Astrocyte (in vitro differentiated cells and primary cell): Measurements from ENCODE around the gene GM2A. TPM values are rescaled to one million over a fixed set of nuclear protein-coding genes. Genes with fewer than 3 reads are reported as not detected.

Experiments
- DNase-seq: peaks from one replicate; pipeline ENCODE4 v3.0.0-alpha.2; 2010; ENCODE audit warnings: low read depth
- FAIRE-seq: peaks from 2 replicates; lab custom pipeline; 2011; peaks lifted over from hg19 to GRCh38; lab: Jason Lieb, UNC
- H2AFZ ChIP-seq: 2 replicates; pipeline ENCODE4 v1.6.0; 2012; ENCODE audit warnings: low read depth, low read length, inconsistent platforms
- H3K27ac ChIP-seq: 2 replicates; pipeline ENCODE4 v1.5.1; 2011; ENCODE audit warnings: low read depth, low read length, inconsistent platforms
- H3K27me3 ChIP-seq: 2 replicates; pipeline ENCODE4 v1.6.0; 2011; ENCODE audit warnings: low read length, inconsistent platforms; ENCODE audit not compliant: insufficient read depth
- H3K36me3 ChIP-seq: 2 replicates; pipeline ENCODE4 v1.5.1; 2011; ENCODE audit warnings: low read length, inconsistent platforms; ENCODE audit not compliant: insufficient read depth
- H3K4me1 ChIP-seq: 2 replicates; pipeline ENCODE4 v1.5.1; 2011; ENCODE audit warnings: low read length, inconsistent platforms; ENCODE audit not compliant: insufficient read depth
- H3K4me2 ChIP-seq: 2 replicates; pipeline ENCODE4 v1.6.0; 2012; ENCODE audit warnings: low read length, inconsistent platforms
- H3K4me3 ChIP-seq: 2 replicates; pipeline ENCODE4 v1.5.1; 2011; ENCODE audit warnings: low read depth, mild to moderate bottlenecking, low read length, inconsistent platforms; ENCODE audit not compliant: insufficient read depth
- H3K79me2 ChIP-seq: 2 replicates; pipeline ENCODE4 v1.6.0; 2012; ENCODE audit warnings: mild to moderate bottlenecking, low read length, inconsistent platforms; ENCODE audit not compliant: insufficient read depth
- H3K9ac ChIP-seq: 2 replicates; pipeline ENCODE4 v1.6.0; 2012; ENCODE audit warnings: mild to moderate bottlenecking, low read length, inconsistent platforms
- H3K9me3 ChIP-seq: 2 replicates; pipeline ENCODE4 v1.5.1; 2012; ENCODE audit warnings: low read depth, mild to moderate bottlenecking, low read length, inconsistent platforms; ENCODE audit not compliant: insufficient read depth
- H4K20me1 ChIP-seq: 2 replicates; pipeline ENCODE4 v1.6.0; 2012; ENCODE audit warnings: low read length, inconsistent platforms; ENCODE audit not compliant: insufficient read depth
- H3K27ac Mint-ChIP-seq: one replicate; pipeline ENCODE4 v1.8.0; 2021; ENCODE audit warnings: mild to moderate bottlenecking, mixed read lengths; ENCODE audit not compliant: unreplicated experiment
- H3K27me3 Mint-ChIP-seq: one replicate; pipeline ENCODE4 v1.8.0; 2021; ENCODE audit warnings: low read depth, mixed read lengths; ENCODE audit not compliant: unreplicated experiment
- H3K36me3 Mint-ChIP-seq: one replicate; pipeline ENCODE4 v1.8.0; 2021; ENCODE audit warnings: low read depth, mixed read lengths; ENCODE audit not compliant: unreplicated experiment
- H3K4me1 Mint-ChIP-seq: one replicate; pipeline ENCODE4 v1.8.0; 2021; ENCODE audit warnings: low read depth, mixed read lengths; ENCODE audit not compliant: unreplicated experiment
- H3K4me3 Mint-ChIP-seq: one replicate; pipeline ENCODE4 v1.8.0; 2021; ENCODE audit warnings: mild to moderate bottlenecking, moderate library complexity, mixed read lengths; ENCODE audit not compliant: unreplicated experiment
- H3K9me3 Mint-ChIP-seq: one replicate; pipeline ENCODE4 v1.8.0; 2021; ENCODE audit warnings: mild to moderate bottlenecking, mixed read lengths; ENCODE audit not compliant: unreplicated experiment
- CTCF ChIP-seq: IDR thresholded peaks from 2 replicates; pipeline ENCODE4 v1.5.1; 2011; ENCODE audit warnings: low read depth, mild to moderate bottlenecking, inconsistent platforms, low read length, moderate library complexity; ENCODE audit not compliant: insufficient read depth
- EZH2 ChIP-seq: IDR thresholded peaks from 2 replicates; pipeline ENCODE4 v1.6.1; 2012; ENCODE audit warnings: mild to moderate bottlenecking, low read length, inconsistent platforms; ENCODE audit not compliant: insufficient read depth
- total RNA-seq: library from RNA; stranded (reverse); gene quantifications from 2 replicates; pipeline ENCODE4 v1.2.1, GENCODE V29; 2021

The GM2A gene
- total RNA-seq, 1 donor from 2014 or later: 23.4 TPM

- Mint-ChIP-seq H3K36me3 (peaks cover 2% of the 10 kb centered on the region), H3K27me3 (no peaks in the 10 kb centered on the region), H3K4me3 (no peak overlapping the region), H3K4me1 (peaks cover 7% of the 10 kb centered on the region), H3K9me3 (peaks cover 5% of the 10 kb centered on the region), H3K27ac (no peak overlapping the region)
- H2AFZ ChIP-seq: no peak overlapping the region
- FAIRE-seq: no peak
- no peak for DNase-seq
- no peak overlapping the region for H3K27ac ChIP-seq
- no peak for TF ChIP-seq EZH2
- TF ChIP-seq CTCF: no peak
- H3K36me3 ChIP-seq: no peaks in the 10 kb centered on the region
- no peaks in the 10 kb centered on the region for H3K9me3 ChIP-seq
- no peak overlapping the region for H3K4me2 ChIP-seq
- H3K4me3 ChIP-seq: no peak overlapping the region
- H4K20me1 ChIP-seq: no peaks in the 10 kb centered on the region
- H3K9ac ChIP-seq: no peak overlapping the region
- H3K27me3 ChIP-seq: no peaks in the 10 kb centered on the region
- peaks cover under 1% of the 10 kb centered on the region for H3K4me1 ChIP-seq
- no peaks in the 10 kb centered on the region for H3K79me2 ChIP-seq
Measured at GRCh38 chr5:151258816-151259215, 5.8 kb downstream of the GM2A start.

DNA sequence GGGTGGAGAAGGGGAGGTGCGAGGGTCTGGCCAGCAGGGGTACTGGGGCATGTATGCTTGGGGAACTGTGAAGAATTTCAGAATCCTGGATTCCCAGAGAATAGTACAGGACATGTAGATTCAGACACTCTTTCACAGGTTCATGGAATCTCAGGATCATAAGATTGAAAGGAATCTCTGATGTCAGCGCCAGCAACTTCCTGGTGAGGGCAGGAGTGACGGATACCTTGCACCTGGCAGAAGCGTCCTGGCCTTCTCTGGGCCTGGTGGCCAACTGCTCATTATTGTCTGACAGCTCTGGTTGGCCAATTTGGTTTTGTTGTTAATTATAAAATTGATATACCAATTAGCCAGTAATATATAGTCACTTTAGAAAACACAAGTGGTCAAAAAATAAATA is 6.9 kb downstream of the GM2A start:
- DNase-seq (no peak), FAIRE-seq (no peak)
- Histone ChIP-seq H3K27me3 (no peaks in the 10 kb centered on the region), H3K4me2 (no peak overlapping the region), H3K36me3 (no peaks in the 10 kb centered on the region), H3K79me2 (no peaks in the 10 kb centered on the region), H3K4me3 (no peak overlapping the region), H3K9me3 (no peaks in the 10 kb centered on the region), H2AFZ (no peak overlapping the region), H3K4me1 (peaks cover 5% of the 10 kb centered on the region), H3K27ac (no peak overlapping the region), H4K20me1 (no peaks in the 10 kb centered on the region), H3K9ac (no peak overlapping the region)
- Mint-ChIP-seq H3K4me3 (no peak overlapping the region), H3K27ac (no peak overlapping the region), H3K9me3 (peaks cover 5% of the 10 kb centered on the region), H3K27me3 (no peaks in the 10 kb centered on the region), H3K36me3 (peaks cover 2% of the 10 kb centered on the region), H3K4me1 (peaks cover 11% of the 10 kb centered on the region)
- TF ChIP-seq CTCF (no peak), EZH2 (no peak)

GRCh38 chr5:151262532-151262931 is 9.5 kb downstream of the GM2A start:
- no peak overlapping the region for H3K4me3 Mint-ChIP-seq
- Histone ChIP-seq H3K36me3 (peaks cover 3% of the 10 kb centered on the region), H2AFZ (no peak overlapping the region), H3K27ac (no peak overlapping the region), H4K20me1 (no peaks in the 10 kb centered on the region), H3K9me3 (no peaks in the 10 kb centered on the region), H3K27me3 (no peaks in the 10 kb centered on the region), H3K9ac (no peak overlapping the region), H3K4me2 (no peak overlapping the region), H3K4me1 (peaks cover 5% of the 10 kb centered on the region), H3K79me2 (no peaks in the 10 kb centered on the region), H3K4me3 (no peak overlapping the region)
- peaks cover 2% of the 10 kb centered on the region for H3K9me3 Mint-ChIP-seq
- FAIRE-seq (no peak), DNase-seq (no peak)
- H3K4me1 Mint-ChIP-seq: peaks cover 12% of the 10 kb centered on the region
- peaks cover 6% of the 10 kb centered on the region for H3K36me3 Mint-ChIP-seq
- no peak overlapping the region for H3K27ac Mint-ChIP-seq
- TF ChIP-seq EZH2 (no peak), CTCF (no peak)
- H3K27me3 Mint-ChIP-seq: no peaks in the 10 kb centered on the region
